ENCODE measurements around the gene LRP1.

Gene LRP1

DNA sequence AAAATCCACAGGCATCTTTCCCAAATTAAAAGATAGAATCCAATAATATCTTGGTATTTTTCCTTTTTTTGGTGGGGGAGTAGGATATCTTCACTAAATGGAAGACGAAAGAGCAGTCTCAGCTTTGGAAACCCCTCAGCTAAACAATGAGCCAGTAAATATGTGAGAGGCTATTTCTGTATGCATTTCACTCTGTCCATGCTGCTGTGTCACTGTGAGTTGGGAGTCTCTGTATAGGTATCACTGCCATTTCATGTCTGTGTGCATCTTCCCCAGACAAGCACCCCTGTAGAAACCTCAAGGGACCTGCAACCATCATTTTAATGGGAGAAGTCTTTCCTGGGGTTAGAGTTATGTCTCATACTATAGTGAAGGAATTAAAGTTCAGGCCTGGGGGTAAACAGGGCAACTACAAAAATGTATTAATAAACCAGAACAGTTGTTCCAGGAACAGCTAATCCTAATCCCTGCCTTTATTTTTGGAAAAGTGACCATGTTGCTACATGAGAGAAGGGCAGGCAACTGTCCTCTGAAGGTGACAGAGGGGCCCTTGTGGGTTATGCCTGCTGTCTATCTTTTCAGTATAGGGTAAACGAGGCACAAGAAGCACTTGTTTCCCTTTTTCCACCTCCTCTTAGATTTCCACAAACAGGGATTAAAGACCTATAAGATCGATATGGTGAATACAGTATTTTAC lies 134.0 kb downstream of the LRP1 start:
- Histone ChIP-seq H3K4me2 (ENCODE audit: low read depth, low read length) (no peak overlapping the region), H3K27ac (ENCODE audit: low read length) (no peak overlapping the region), H3K4me3 (ENCODE audit: low read length) (no peak overlapping the region), H3K79me2 (ENCODE audit: low read length) (no peaks in the 10 kb centered on the region), H4K20me1 (ENCODE audit: insufficient read depth, low read length) (no peaks in the 10 kb centered on the region), H3F3A (ENCODE audit: insufficient read depth, low read length) (no peaks in the 10 kb centered on the region), H3K9me3 (replicated peaks; ENCODE audit: insufficient read depth, low read length) (no peaks in the 10 kb centered on the region), H2AFZ (ENCODE audit: low read length) (no peak overlapping the region), H3K4me1 (ENCODE audit: low read length) (no peaks in the 10 kb centered on the region), H3K36me3 (replicated peaks; ENCODE audit: insufficient read depth, low read length) (no peaks in the 10 kb centered on the region), H3K27me3 (replicated peaks; ENCODE audit: insufficient read depth, low read length) (no peaks in the 10 kb centered on the region), H3K9me2 (replicated peaks; ENCODE audit: insufficient read depth, low read length) (no peaks in the 10 kb centered on the region), H3K9ac (ENCODE audit: low read length) (no peak overlapping the region)
- TF ChIP-seq, protein P1, sequence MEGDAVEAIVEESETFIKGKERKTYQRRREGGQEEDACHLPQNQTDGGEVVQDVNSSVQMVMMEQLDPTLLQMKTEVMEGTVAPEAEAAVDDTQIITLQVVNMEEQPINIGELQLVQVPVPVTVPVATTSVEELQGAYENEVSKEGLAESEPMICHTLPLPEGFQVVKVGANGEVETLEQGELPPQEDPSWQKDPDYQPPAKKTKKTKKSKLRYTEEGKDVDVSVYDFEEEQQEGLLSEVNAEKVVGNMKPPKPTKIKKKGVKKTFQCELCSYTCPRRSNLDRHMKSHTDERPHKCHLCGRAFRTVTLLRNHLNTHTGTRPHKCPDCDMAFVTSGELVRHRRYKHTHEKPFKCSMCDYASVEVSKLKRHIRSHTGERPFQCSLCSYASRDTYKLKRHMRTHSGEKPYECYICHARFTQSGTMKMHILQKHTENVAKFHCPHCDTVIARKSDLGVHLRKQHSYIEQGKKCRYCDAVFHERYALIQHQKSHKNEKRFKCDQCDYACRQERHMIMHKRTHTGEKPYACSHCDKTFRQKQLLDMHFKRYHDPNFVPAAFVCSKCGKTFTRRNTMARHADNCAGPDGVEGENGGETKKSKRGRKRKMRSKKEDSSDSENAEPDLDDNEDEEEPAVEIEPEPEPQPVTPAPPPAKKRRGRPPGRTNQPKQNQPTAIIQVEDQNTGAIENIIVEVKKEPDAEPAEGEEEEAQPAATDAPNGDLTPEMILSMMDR (IDR thresholded peaks at IDR 0.05; ENCODE audit: low read length), result no peak
- TF ChIP-seq EZH2 (optimal IDR thresholded peaks at IDR 0.05; ENCODE audit: low read depth, low read length), result no peak
- no peak for TF ChIP-seq EZH2phosphoT487 (IDR thresholded peaks at IDR 0.05; ENCODE audit: low read length)
- DNase-seq, result no peak

Data from MM.1S (cell line).